Measurements from ENCODE around the gene LRRC4C.
"Not testable (repeated sequence)": the region's sequence is repeated elsewhere in the genome, so short reads cannot be mapped to it uniquely, and the experiment has no call there.

Gene LRRC4C

GRCh38 chr11:40619654-40620053, 839.8 kb downstream of the LRRC4C start:
- no peak for DNase-seq

- DNase-seq: no peak
Observed at GRCh38 chr11:40606800-40607199, 852.7 kb downstream of the LRRC4C start.

GRCh38 chr11:40602866-40603552, 856.4 kb downstream of the LRRC4C start:
- DNase-seq: no peak

GRCh38 chr11:40597546-40598113, 861.8 kb downstream of the LRRC4C start:
- DNase-seq: peak; percentile 63

GRCh38 chr11:40573254-40573891, 886.1 kb downstream of the LRRC4C start:
- DNase-seq: no peak

GRCh38 chr11:40569947-40570531, 889.4 kb downstream of the LRRC4C start:
- no peak for DNase-seq

GRCh38 chr11:40567392-40567791, 892.1 kb downstream of the LRRC4C start:
- DNase-seq: no peak

GRCh38 chr11:40544162-40544561, 915.3 kb downstream of the LRRC4C start:
- no peak for DNase-seq

GRCh38 chr11:40542821-40543220, 916.6 kb downstream of the LRRC4C start:
- peak; percentile 0 for DNase-seq

- DNase-seq: peak; percentile 1
Observed at GRCh38 chr11:40537734-40538133, 921.7 kb downstream of the LRRC4C start.

- not testable (repeated sequence) for DNase-seq
Observed at GRCh38 chr11:40522080-40522479, 937.4 kb downstream of the LRRC4C start.

GRCh38 chr11:40517122-40517521, 942.3 kb downstream of the LRRC4C start:
- no peak for DNase-seq

GRCh38 chr11:40514124-40514523, 945.3 kb downstream of the LRRC4C start:
- DNase-seq: no peak

GRCh38 chr11:40513281-40513680, 946.2 kb downstream of the LRRC4C start:
- no peak for DNase-seq

- DNase-seq: no peak
Observed at GRCh38 chr11:40508303-40508702, 951.1 kb downstream of the LRRC4C start.

- DNase-seq: no peak
Observed at GRCh38 chr11:40506226-40506625, 953.2 kb downstream of the LRRC4C start.

- DNase-seq: no peak
Observed at GRCh38 chr11:40491341-40491740, 968.1 kb downstream of the LRRC4C start.

GRCh38 chr11:40467771-40468170, 991.7 kb downstream of the LRRC4C start:
- no peak for DNase-seq

GRCh38 chr11:40445391-40445790, 1014.1 kb downstream of the LRRC4C start:
- DNase-seq: no peak

GRCh38 chr11:40444151-40444550, 1015.3 kb downstream of the LRRC4C start:
- no peak for DNase-seq

GRCh38 chr11:40435344-40435743, 1024.1 kb downstream of the LRRC4C start:
- DNase-seq: no peak

GRCh38 chr11:40434926-40435325, 1024.5 kb downstream of the LRRC4C start:
- peak; percentile 6 for DNase-seq

GRCh38 chr11:40432358-40432757, 1027.1 kb downstream of the LRRC4C start:
- DNase-seq: no peak

- no peak for DNase-seq
Observed at GRCh38 chr11:40425168-40425567, 1034.3 kb downstream of the LRRC4C start.

All from eye (tissue), 1 donor.